H1 (cell line): Measurements from ENCODE around the gene SUPT7L. TPM values are rescaled to one million over a fixed set of nuclear protein-coding genes. Genes with fewer than 3 reads are reported as not detected.

ENCODE experiments used
- ASH2L ChIP-seq: fragments of 200-600, 300-600 bp; sonication (generic); IDR thresholded peaks from one replicate; pipeline ENCODE4 v1.7.1; 2017; ENCODE audit warnings: low read length
- BRCA1 ChIP-seq: IDR thresholded peaks from 2 replicates; pipeline ENCODE4 v1.6.1; 2012; ENCODE audit warnings: low read depth, low read length, improper control_type of control experiment
- CBX8 ChIP-seq: fragments of 300-800, 300-1000 bp; sonication (generic); IDR thresholded peaks from 2 replicates; pipeline ENCODE4 v1.7.1; 2016; ENCODE audit warnings: low read depth, low read length, borderline replicate concordance
- CEBPB ChIP-seq: IDR thresholded peaks from 2 replicates; pipeline ENCODE4 v1.6.1; 2012; ENCODE audit warnings: low read depth, low read length
- CHD2 ChIP-seq: IDR thresholded peaks from 2 replicates; pipeline ENCODE4 v1.6.1; 2012; ENCODE audit warnings: low read length, improper control_type of control experiment
- CTBP2 ChIP-seq: IDR thresholded peaks from 2 replicates; pipeline ENCODE4 v1.7.0; 2011; ENCODE audit warnings: borderline replicate concordance, mild to moderate bottlenecking, moderate library complexity, mixed read lengths, low read length; ENCODE audit not compliant: insufficient read depth, insufficient read length
- E2F6 ChIP-seq: IDR thresholded peaks from 2 replicates; pipeline ENCODE4 v1.6.1; 2012; ENCODE audit warnings: inconsistent platforms
- EGR1 ChIP-seq: IDR thresholded peaks from 2 replicates; pipeline ENCODE4 v1.6.1; 2011; ENCODE audit warnings: low read depth, low read length, borderline replicate concordance
- EP300 ChIP-seq, 2 experiments: IDR thresholded peaks; 1 replicate in 1 of 2; 2 replicates in 1 of 2; pipeline ENCODE4 v1.6.1; 2011 to 2012; ENCODE audit warnings: low read depth in 2 of 2, low read length in 2 of 2, mild to moderate bottlenecking in 2 of 2, borderline replicate concordance in 1 of 2, inconsistent platforms in 1 of 2, moderate library complexity in 1 of 2
- FOSL1 ChIP-seq: IDR thresholded peaks from 2 replicates; pipeline ENCODE4 v1.6.1; 2011; ENCODE audit warnings: mild to moderate bottlenecking, low read depth, low read length, moderate library complexity; ENCODE audit not compliant: insufficient read depth
- JUND ChIP-seq: IDR thresholded peaks from 2 replicates; pipeline ENCODE4 v1.6.1; 2011; ENCODE audit warnings: mild to moderate bottlenecking, improper control_type of control experiment, low read length
- KDM1A ChIP-seq: fragments of 200-600, 300-600 bp; sonication (generic); IDR thresholded peaks from 2 replicates; pipeline ENCODE4 v1.7.1; 2016; ENCODE audit warnings: mild to moderate bottlenecking, low read length, borderline replicate concordance
- KDM5A ChIP-seq: fragments of 200-600 bp; IDR thresholded peaks from 2 replicates; pipeline ENCODE4 v1.7.1; 2012; ENCODE audit warnings: mild to moderate bottlenecking, low read length, inconsistent platforms, mixed read lengths
- NANOG ChIP-seq: IDR thresholded peaks from 2 replicates; pipeline ENCODE4 v1.6.1; 2011; ENCODE audit warnings: low read length, low read depth, mild to moderate bottlenecking, inconsistent platforms; ENCODE audit not compliant: insufficient read depth, poor library complexity, severe bottlenecking
- NRF1 ChIP-seq: IDR thresholded peaks from 2 replicates; pipeline ENCODE4 v1.6.1; 2011; ENCODE audit warnings: mild to moderate bottlenecking, low read depth, low read length, improper control_type of control experiment
- POLR2AphosphoS5 ChIP-seq: IDR thresholded peaks from 2 replicates; pipeline ENCODE4 v1.6.1; 2011; ENCODE audit warnings: low read depth, low read length
- RBBP5 ChIP-seq: IDR thresholded peaks from 2 replicates; pipeline ENCODE4 v1.7.1; 2012; ENCODE audit warnings: low read depth, mild to moderate bottlenecking, inconsistent platforms, low read length, moderate library complexity, borderline replicate concordance
- SIN3A ChIP-seq, 2 experiments: IDR thresholded peaks in 1 of 2; conservative IDR thresholded peaks in 1 of 2; 2 replicates each; pipeline ENCODE4 v1.6.1; 2011 to 2012; ENCODE audit warnings: low read length in 2 of 2, improper control_type of control experiment in 1 of 2, low read depth in 1 of 2, mild to moderate bottlenecking in 1 of 2
- SIX5 ChIP-seq: IDR thresholded peaks from 2 replicates; pipeline ENCODE4 v1.6.1; 2011; ENCODE audit warnings: mild to moderate bottlenecking, low read depth, low read length
- SRF ChIP-seq: IDR thresholded peaks from 2 replicates; pipeline ENCODE4 v1.6.1; 2011; ENCODE audit warnings: mild to moderate bottlenecking, low read depth, low read length, moderate library complexity
- TBP ChIP-seq: IDR thresholded peaks from 2 replicates; pipeline ENCODE4 v1.6.1; 2011; ENCODE audit warnings: low read depth, low read length, improper control_type of control experiment
- TCF12 ChIP-seq: IDR thresholded peaks from 2 replicates; pipeline ENCODE4 v1.6.1; 2011; ENCODE audit warnings: low read depth, mild to moderate bottlenecking, low read length
- YY1 ChIP-seq: IDR thresholded peaks from 2 replicates; pipeline ENCODE4 v1.6.1; 2011; ENCODE audit warnings: low read depth, mild to moderate bottlenecking, low read length
- ZNF274 ChIP-seq: IDR thresholded peaks from 2 replicates; pipeline ENCODE4 v1.7.0; 2012; ENCODE audit warnings: low read length, borderline replicate concordance; ENCODE audit errors: extremely low read depth
- polyA plus RNA-seq, 7 experiments: library from polyadenylated mRNA; depleted of rRNA in 3 of 7; stranded (reverse) in 5 of 7; unstranded in 2 of 7; fragments of >200 nt in 5 of 7; fragments of 200-250 nt in 2 of 7; gene quantifications; 1 replicate in 5 of 7; 2 replicates in 1 of 7; 4 replicates in 1 of 7; pipeline versions ENCODE4 v1.2.1 to v1.2.3, GENCODE V29; 2011 to 2013; ENCODE audit warnings: missing spikeins in 2 of 7, mixed read lengths in 2 of 7
- total RNA-seq: library from RNA; stranded (reverse); fragmentation: NEBNext Ultra II Directional; extraction: Animal tissue kit (Norgen Biotek cat#: 25700); gene quantifications from 2 replicates; pipeline ENCODE4 v1.2.1, GENCODE V29; 2021

The SUPT7L gene
- total and polyA plus RNA-seq, 2 of the 8 experiments (the other 6 are each of a cell fraction or from before 2014, with no cell fraction given), result 22.2 to 26.6 TPM

GRCh38 chr2:27663285-27664153 is at the start of gene SUPT7L, which contains the start of gene SLC4A1AP (continued):
- no peak for TF ChIP-seq NANOG
- peak; percentile 99 for TF ChIP-seq KDM5A
- peak; percentile 41 to 94; a peak in 3 of 4 replicates for TF ChIP-seq SIN3A (conservative IDR thresholded peaks at IDR 0.05 in 1 of 2, IDR thresholded peaks at IDR 0.05 in 1 of 2; ENCODE audit: low read depth in 1 of 2, low read length in 2 of 2)
- peak; percentile 91 for TF ChIP-seq TBP
- peak; percentile 83 for TF ChIP-seq RBBP5
- no peak for TF ChIP-seq KDM1A
- peak; percentile 23; the same call in 1 of the 2 replicates for TF ChIP-seq SIX5
- TF ChIP-seq YY1, result peak; percentile 95
- no peak for TF ChIP-seq ZNF274
- TF ChIP-seq ASH2L, result peak; percentile 99
- TF ChIP-seq EGR1, result no peak
- TF ChIP-seq CEBPB, result no peak
- no peak for TF ChIP-seq TCF12
- TF ChIP-seq SRF, result peak; percentile 38; the same call in 1 of the 2 replicates
- peak; percentile 59 for TF ChIP-seq CTBP2
- TF ChIP-seq BRCA1, result no peak
- peak; percentile 48; the same call in 1 of the 2 replicates for TF ChIP-seq JUND
- no peak for TF ChIP-seq CBX8
- no peak; the same call in none of the 2 replicates for TF ChIP-seq POLR2AphosphoS5
- no peak for TF ChIP-seq E2F6
- no peak for TF ChIP-seq NRF1
- no peak; the same call in 1 of the 2 replicates for TF ChIP-seq CHD2
- no peak for TF ChIP-seq FOSL1
- TF ChIP-seq EP300 (IDR thresholded peaks at IDR 0.05; ENCODE audit: borderline replicate concordance in 1 of 2, low read depth in 2 of 2, low read length in 2 of 2), result no peak
